ENCODE results near the gene RGS7.

- no peak for TF ChIP-seq NR3C1 (IDR thresholded peaks at IDR 0.05)
- no peak for TF ChIP-seq EP300 (IDR thresholded peaks at IDR 0.05)
- peak; percentile 60 for TF ChIP-seq CTCF (IDR thresholded peaks at IDR 0.05)
- no peak for TF ChIP-seq KDM1A (IDR thresholded peaks at IDR 0.05; ENCODE audit: low read depth)
These were observed 410.1 kb downstream of the RGS7 start for GRCh38 chr1:240946926-240947325.
